LNCAP (cell line): Measurements from ENCODE around the gene CNTNAP2.

Experiments used
- CTCF ChIP-seq: fragments of 450-650 bp; IDR thresholded peaks from 2 replicates; pipeline ENCODE4 v1.5.1; 2017; ENCODE audit warnings: mild to moderate bottlenecking

Gene CNTNAP2

GRCh38 chr7:147894271-147894670 is 1777.7 kb downstream of the CNTNAP2 start:
- no peak for TF ChIP-seq CTCF

GRCh38 chr7:147896121-147896520 is 1779.5 kb downstream of the CNTNAP2 start:
- TF ChIP-seq CTCF = no peak

GRCh38 chr7:147903536-147904218 is 1787.1 kb downstream of the CNTNAP2 start:
- TF ChIP-seq CTCF = no peak

DNA sequence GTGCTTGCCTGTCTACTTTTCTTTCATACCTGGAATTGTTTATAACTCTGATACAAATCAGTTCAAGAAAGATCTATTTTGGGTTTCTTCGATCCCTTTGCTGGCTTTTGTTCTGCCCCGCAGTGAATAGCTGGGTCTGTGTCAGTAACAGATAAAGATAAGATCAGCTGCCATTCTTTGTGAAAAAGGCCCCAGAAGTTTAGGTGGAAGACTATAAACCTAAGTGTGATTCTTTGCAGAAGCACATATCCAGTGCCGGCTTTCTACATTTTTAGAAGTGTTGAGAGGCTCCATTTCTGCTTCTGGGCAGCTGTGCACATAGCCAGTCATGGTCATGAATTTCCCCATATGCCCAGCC is 1787.6 kb downstream of the CNTNAP2 start:
- no peak for TF ChIP-seq CTCF

GRCh38 chr7:147909431-147910148 is 1793.0 kb downstream of the CNTNAP2 start:
- TF ChIP-seq CTCF = no peak

DNA sequence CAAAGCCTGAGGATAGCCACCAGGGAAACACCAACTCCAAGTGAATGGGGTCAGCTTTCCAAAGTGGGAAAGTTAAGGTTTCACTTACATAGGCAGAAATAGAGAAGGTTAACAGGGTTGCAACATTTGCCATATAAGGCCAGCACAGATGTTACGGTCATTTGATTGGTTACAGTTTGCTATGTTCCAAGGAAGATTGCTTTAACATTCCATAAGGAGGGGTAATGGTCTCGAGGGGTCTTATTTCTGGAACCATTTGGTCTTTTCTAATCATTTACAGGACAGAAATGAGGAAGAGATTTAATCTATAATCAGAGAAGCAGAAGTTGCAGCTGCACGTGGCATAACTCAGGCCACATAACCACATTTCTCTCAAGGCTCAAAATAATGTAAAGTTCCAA is 1794.6 kb downstream of the CNTNAP2 start:
- no peak for TF ChIP-seq CTCF

GRCh38 chr7:147912291-147912690 is 1795.7 kb downstream of the CNTNAP2 start:
- no peak for TF ChIP-seq CTCF
